Coronary artery (tissue), 2 donors: ENCODE measurements around the gene MBNL2.
A peak's percentile ranks its signal among the peaks of the same experiment; 100 is the strongest.

Experiments
- DNase-seq: peaks from one replicate; pipeline ENCODE4 v3.0.0-alpha.2; 2017; ENCODE audit warnings: low spot score
- H3K27ac ChIP-seq, 2 donors: fragments of 200-600 bp; sonication (generic); one replicate each; pipeline ENCODE4 v1.5.1; 2016 to 2019
- H3K4me3 ChIP-seq: fragments of 200-600 bp; sonication (generic); 2 replicates; pipeline ENCODE4 v1.5.1; 2016; ENCODE audit warnings: mild to moderate bottlenecking, moderate library complexity
- TF ChIP-seq, protein P1 (sequence below): fragments of 200-600 bp; sonication (generic); IDR thresholded peaks from one replicate; pipeline ENCODE4 v1.5.1; 2019; ENCODE audit warnings: antibody characterized with exemption

MBNL2 gene

DNA sequence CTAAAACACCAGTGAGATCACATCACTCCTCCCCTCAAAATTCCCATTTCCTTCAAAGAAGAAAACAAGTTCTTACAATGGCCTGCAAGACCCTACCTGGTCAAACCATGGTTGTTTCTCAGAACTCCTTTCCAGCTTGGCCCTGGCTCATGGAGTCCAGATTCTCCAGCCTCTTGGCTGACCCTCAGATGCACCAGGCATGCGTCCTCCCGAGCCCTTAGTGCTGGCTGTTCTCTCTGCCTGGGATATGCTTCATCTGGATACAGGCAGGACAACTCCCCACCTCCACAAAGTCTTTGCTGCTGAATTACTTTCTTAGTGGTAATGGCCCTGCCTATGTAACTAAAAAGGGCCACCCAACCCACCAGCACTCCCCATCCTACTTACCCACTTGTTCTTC, 94.3 kb downstream of the MBNL2 start:
- no peak for DNase-seq
- Histone ChIP-seq H3K4me3 (no peak overlapping the region), H3K27ac (no peak overlapping the region)
- TF ChIP-seq, protein P1, sequence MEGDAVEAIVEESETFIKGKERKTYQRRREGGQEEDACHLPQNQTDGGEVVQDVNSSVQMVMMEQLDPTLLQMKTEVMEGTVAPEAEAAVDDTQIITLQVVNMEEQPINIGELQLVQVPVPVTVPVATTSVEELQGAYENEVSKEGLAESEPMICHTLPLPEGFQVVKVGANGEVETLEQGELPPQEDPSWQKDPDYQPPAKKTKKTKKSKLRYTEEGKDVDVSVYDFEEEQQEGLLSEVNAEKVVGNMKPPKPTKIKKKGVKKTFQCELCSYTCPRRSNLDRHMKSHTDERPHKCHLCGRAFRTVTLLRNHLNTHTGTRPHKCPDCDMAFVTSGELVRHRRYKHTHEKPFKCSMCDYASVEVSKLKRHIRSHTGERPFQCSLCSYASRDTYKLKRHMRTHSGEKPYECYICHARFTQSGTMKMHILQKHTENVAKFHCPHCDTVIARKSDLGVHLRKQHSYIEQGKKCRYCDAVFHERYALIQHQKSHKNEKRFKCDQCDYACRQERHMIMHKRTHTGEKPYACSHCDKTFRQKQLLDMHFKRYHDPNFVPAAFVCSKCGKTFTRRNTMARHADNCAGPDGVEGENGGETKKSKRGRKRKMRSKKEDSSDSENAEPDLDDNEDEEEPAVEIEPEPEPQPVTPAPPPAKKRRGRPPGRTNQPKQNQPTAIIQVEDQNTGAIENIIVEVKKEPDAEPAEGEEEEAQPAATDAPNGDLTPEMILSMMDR: no peak

DNA sequence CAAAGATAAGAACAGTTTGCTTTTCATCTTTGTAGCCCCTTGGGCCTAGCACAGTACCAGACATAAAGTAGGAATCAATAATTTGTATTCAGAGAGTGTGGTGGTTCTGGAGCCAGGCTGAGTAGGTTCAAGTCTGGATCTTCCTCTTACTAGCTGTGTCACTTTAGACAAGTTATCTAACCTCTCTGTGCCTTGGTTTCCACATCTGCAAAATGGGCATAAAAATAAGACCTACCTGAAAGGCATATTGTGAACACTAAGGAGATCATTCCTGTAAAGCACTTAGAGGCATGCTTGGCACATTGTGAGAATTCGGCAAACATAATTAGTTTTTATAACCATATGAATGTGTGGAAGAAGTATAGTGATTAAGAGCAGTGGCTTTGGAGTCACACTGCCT, 95.8 kb downstream of the MBNL2 start:
- TF ChIP-seq, protein P1: no peak

DNA sequence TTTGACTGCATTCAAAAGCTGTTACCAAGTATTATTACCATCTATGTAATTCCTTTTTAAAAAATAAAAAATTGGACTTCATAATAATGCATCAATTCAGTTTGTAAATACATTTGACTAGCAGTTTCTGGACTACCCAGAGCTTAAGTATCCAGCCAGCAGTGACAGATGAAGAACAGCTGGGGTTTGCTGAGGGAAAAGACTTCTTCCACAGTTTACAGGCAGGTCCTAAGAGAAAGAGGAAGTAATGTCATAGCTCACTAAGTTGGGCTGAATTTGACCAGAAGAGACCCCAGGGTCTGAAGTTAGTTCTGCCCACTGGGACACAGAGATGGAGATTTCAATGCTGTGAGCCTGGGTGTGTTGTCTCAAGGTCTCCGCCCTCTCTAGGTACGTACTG, 96.4 kb downstream of the MBNL2 start:
- TF ChIP-seq, protein P1: no peak
- H3K27ac ChIP-seq: peak overlapping the region; percentile 30 to 31
- H3K4me3 ChIP-seq: no peak overlapping the region
- DNase-seq: no peak

More for the DNA sequence above, 95.8 kb downstream of the MBNL2 start:
- Histone ChIP-seq H3K27ac (peak overlapping the region in 1 of 2 donors; percentile 7), H3K4me3 (no peak overlapping the region)
- DNase-seq: no peak

DNA sequence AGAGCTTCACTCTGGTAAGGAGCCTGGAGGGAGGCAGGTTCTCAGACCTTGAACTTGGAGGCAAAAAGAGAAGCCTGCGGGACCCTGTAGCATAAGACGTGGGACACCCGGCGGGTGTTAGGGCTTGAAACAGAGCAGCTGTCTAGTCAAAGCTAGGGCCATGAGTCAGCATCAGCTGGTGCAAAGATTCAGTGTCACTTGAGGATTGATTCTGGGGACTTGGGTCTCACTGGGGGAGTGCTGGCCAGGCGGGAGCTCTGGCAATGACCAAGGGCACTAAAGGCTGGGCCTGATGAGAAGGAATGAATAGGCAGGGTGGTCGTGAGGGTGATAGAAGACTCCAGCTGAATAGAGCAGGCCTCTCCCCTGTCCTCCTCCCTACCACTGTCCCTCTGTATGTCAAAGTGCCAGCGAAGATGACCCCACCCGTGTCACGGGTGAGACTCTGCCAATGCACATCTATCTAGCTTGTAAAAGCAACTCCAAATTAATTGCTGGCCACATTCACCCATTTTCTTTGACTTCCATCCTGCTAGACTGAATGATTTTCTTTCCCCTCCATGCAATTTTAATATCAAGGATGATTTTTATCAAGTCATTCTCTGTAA, 97.1 kb downstream of the MBNL2 start:
- TF ChIP-seq, protein P1: no peak
- DNase-seq: no peak
- H3K4me3 ChIP-seq: no peak overlapping the region
- peak overlapping the region; percentile 30 to 49 for H3K27ac ChIP-seq

DNA sequence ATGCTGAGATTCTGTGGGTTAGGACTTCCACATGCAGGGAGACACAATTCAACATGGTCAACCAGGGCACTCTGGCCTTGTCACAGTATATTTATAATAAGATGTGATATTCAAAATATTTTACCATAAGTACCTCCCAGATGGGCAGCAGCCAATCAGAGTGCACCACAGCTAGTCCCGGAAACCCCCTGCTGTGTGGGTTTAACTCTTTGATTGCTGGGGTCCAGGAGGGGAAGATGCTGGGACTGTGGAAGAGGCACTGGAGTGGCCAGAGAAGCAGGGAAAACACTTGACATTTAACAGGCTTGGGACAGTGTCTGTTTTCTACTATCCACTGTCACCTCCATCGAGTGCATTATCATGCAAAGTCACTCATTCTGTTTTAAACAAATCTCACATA, 99.0 kb downstream of the MBNL2 start:
- Histone ChIP-seq H3K27ac (peak overlapping the region in 1 of 2 donors; percentile 42), H3K4me3 (no peak overlapping the region)
- TF ChIP-seq, protein P1: no peak
- DNase-seq: no peak

DNA sequence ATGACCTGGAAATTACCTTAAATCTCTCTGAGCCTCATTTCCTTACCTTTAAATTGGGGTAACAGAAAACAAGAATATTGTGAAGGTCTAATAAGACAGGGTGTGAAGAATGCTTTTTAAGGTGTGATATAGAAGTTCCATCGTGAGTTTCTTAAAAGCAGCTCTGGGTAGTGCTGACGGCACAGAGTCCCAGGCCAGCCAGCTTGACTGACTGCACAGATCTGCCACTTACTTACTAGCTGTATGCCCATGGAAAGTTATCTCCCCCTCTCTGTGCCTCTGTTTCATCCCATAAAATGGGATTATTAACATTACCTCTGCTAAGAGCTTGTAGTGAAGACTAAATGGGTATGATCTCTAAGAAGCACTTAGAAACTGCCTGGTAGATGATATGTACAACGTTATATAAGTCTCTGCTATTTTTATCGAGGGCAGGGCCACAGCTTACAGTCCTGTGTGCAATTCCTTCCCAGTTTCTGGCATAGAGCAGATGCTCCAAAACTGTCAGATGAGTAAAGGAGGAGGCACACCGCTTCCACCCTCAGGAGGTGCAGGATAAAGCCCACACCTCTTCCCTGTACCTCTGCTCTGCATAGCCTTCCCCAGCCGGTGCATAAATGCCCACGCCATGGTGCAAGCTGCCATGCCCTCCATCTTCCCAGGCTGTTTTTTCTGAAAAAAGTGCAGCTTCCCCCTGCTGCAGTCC, 99.6 kb downstream of the MBNL2 start:
- TF ChIP-seq, protein P1: no peak
- no peak for DNase-seq
- H3K27ac ChIP-seq: peak overlapping the region in 1 of 2 donors; percentile 42
- H3K4me3 ChIP-seq: no peak overlapping the region

DNA sequence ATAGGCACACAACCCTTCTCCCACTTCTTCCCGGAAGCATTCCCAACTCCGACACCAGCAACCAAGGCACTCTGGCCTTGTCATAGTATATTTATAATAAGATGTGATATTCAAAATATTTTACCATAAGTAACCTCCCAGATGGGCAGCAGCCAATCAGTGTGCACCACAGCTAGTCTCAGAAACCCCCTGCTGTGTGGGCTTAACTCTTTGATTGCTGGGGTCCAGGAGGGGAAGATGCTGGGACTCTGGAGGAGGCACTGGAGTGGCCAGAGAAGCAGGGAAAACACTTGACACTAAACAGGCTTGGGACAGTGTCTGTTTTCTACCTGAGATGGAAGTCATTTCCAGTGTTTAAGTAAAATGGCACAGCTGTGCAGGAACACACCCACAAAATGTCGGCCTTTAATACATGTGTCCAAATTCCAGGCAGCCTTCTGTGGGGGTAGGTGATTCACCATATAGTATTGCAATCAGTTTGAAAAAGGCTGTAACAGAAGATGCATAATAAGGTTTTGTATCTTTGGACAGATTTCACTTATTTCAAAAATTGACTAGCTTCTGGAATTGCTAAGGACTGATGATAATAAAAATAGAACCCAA, 100.7 kb downstream of the MBNL2 start:
- no peak overlapping the region for H3K4me3 ChIP-seq
- TF ChIP-seq, protein P1: no peak
- H3K27ac ChIP-seq: no peak overlapping the region
- DNase-seq: no peak
